Renal cortical epithelial cell (primary cell): Measurements from ENCODE around the gene FNIP1. TPM values are rescaled to one million over a fixed set of nuclear protein-coding genes. Genes with fewer than 3 reads are reported as not detected.
"Not testable (repeated sequence)": the region's sequence is repeated elsewhere in the genome, so short reads cannot be mapped to it uniquely, and the experiment has no call there.

Experiments
- DNase-seq: peaks from one replicate; pipeline ENCODE4 v3.0.0-alpha.2; 2011; ENCODE audit warnings: low read depth
- total RNA-seq: library from RNA; depleted of rRNA; stranded (reverse); fragments of >200 nt; gene quantifications from 2 replicates; pipeline ENCODE4 v1.2.3, GENCODE V29; 2014

Gene FNIP1
- total RNA-seq, 1 donor from 2014 or later, result 49.3 TPM

DNA sequence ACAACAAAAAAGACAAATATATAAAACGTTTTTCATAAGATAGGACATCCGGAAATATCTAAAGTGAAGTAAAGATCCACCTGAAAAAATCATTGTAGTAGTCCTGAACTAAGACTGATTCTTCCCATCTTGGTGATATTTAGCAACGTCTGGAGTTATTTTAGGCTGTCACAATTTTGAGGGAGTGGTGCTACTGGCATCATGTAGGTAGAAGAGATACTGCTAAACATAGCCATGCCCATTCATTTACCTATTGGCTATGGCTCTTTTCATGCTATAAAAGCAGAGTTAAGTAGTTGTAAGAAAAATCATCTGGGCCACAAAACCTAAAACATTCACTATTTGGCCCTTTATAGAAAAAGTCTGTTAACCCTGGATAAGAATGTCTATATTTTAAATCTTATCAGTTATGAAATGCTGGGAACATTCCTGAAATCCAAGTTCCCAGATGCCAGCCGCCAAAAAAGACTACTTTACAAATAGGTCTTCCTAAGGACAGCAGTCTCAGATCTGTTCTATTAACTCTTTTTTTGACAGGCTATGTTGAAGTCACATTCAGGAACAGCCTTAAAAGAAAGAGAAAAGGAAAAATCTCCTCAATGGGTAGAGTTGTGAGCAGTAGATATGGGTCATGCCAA is 188.8 kb downstream of the FNIP1 start:
- no peak for DNase-seq

DNA sequence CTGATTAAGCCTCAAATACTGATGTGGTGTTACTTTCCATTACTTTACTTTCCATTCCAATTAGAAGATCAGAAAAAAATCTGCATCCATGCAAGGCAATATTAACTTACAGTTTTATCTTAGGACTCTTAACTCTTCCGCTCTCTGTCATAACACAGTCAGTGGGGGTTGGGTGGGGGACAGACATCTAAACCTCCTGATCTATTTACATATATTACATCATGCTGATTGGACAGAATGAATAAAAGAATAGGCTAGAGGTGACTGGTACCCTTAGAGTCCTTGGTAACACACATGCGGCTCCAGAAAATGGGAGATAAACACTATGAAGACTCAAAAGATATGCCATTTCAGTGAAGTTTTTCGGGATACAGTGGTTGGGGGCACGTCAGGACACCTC is 189.4 kb downstream of the FNIP1 start:
- DNase-seq, result no peak

DNA sequence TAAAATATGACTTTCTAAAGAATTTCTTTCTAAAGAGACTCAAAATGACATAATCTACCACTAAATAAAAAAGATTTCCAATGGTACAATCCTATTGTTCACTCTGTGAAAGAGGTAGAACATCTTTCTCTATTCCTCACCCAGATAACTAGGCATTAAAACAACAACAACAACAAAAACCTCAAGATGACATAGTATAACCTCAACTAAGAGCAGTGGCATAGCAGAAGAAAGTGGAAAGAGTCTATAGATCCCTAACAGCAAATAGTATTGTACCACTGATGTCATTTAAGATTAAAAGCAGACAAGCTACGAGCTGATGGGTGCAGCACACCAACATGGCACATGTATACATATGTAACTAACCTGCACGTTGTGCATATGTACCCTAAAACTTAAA is 191.7 kb downstream of the FNIP1 start:
- no peak for DNase-seq

DNA sequence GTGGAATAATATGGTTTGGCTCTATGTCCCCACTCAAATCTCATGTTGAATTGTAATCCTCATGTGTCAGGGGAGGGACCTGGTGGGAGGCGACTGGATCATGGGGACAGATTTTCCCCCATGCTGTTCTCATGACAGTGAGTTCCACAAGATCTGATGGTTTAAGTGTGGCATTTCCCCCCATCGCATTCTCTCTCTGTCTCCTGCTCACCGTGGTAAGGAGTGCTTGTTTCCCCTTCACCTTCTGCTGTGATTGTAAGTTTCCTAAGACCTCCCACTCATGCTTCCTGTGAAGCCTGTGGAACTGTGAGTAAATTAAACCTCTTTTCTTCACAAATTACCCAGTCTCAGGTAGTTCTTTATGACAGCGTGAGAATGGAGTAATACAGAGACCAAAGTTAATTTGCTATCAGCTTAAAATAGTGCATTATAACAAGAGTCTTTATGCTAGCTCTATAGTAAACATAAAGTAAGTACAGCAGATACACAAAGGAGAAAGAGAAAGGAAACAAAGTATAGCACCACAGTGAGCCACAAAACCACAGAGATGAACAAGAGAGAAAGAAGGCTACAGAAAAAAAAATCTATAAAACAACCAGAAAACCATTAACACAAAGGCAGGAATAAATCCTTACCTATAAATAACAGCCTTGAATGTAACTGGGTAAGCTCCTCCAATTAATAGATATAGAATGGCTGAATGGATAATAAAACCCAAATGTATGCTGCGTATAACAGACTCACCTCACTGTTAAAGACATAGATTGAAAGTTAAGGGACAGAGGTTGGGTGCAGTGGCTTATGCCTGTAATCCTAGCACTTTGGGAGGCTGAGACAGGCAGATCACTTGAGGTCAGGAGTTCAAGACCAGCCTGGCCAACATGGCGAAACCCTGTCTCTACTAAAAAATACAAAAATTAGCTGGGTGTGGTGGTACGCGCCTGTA is 201.5 kb downstream of the FNIP1 start:
- DNase-seq, result no peak

DNA sequence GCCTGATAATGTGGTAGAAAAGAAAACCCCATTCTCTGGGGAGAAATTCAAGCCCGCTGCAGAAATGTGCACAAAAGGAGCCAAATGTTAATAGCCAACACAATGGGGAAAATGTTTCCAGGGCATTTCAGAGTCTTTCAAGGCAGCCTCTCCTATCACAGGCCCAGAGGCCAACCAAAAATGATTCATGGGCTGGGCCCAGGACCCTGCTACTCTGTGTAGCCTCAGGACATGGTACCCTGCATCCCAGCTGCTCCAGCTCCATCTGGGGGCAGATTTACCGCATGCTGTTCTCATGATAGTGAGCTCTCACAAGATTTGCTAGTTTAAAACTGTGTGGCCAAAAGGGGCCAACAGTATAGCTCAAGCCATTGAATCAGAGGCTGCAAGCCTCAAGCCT is 202.9 kb downstream of the FNIP1 start:
- DNase-seq, result no peak

DNA sequence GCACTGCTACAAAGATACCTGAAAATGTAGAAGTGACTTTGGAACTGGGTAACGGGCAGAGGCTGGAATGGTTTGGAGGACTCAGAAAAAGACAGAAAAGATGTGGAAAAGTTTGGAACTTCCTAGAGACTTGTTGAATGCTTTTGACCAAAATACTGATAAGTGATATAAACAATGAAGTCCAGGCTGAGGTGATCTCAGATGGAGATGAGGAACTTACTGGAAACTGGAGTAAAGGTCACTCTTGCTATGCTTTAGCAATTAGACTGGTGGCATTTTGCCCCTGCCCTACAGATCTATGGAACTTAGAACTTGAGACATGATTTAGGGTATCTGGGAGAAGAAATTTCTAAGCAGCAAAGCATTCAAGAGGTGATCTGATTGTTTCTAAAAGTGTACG is 203.4 kb downstream of the FNIP1 start:
- not testable (repeated sequence) for DNase-seq

Other genes starting within 250 kb of the FNIP1 start
- gene RAPGEF6, start 161.8 kb downstream of the FNIP1 start, total RNA-seq, result 12.7 and 27.8 TPM in 2 replicates
- not detected in 2 replicates for gene MEIKIN, start 148.6 kb upstream of the FNIP1 start, total RNA-seq
- 0.05 TPM in 1 of 2 replicates, not detected in the other for gene ACSL6, start 214.6 kb upstream of the FNIP1 start, total RNA-seq